HL-60 (cell line): Measurements from ENCODE around the gene LDB3.

Experiments used
- DNase-seq, 2 experiments: peaks; one replicate each; pipeline ENCODE4 v3.0.0-alpha.2; 2010 to 2020; ENCODE audit warnings: low read depth in 1 of 2, low spot score in 1 of 2
- H3K27ac ChIP-seq: fragments of 250-450 bp; sonication (Bioruptor Pico); replicated peaks from 2 replicates; pipeline ENCODE4 v1.5.1; 2020; ENCODE audit warnings: mild to moderate bottlenecking, moderate library complexity
- H3K27me3 ChIP-seq: fragments of 250-450 bp; sonication (Bioruptor Pico); 2 replicates; pipeline ENCODE4 v1.5.1; 2021; ENCODE audit warnings: mild to moderate bottlenecking, moderate library complexity; ENCODE audit not compliant: insufficient read depth, poor library complexity, severe bottlenecking
- H3K4me3 ChIP-seq: replicated peaks from 2 replicates; pipeline ENCODE4 v1.5.1; 2011; ENCODE audit warnings: mild to moderate bottlenecking, control low read depth, low read length; ENCODE audit not compliant: insufficient read depth
- CTCF ChIP-seq: IDR thresholded peaks from one replicate; pipeline ENCODE4 v1.5.1; 2011; ENCODE audit warnings: low read length, control low read depth, inconsistent platforms; ENCODE audit not compliant: insufficient read depth
- GABPA ChIP-seq: IDR thresholded peaks from 2 replicates; pipeline ENCODE4 v1.6.1; 2012; ENCODE audit warnings: low read depth
- POLR2AphosphoS5 ChIP-seq: IDR thresholded peaks from 2 replicates; pipeline ENCODE4 v1.6.1; 2012; ENCODE audit warnings: low read depth
- REST ChIP-seq: IDR thresholded peaks from 2 replicates; pipeline ENCODE4 v1.6.1; 2012; ENCODE audit warnings: low read depth; ENCODE audit not compliant: insufficient replicate concordance
- SPI1 ChIP-seq: IDR thresholded peaks from 2 replicates; pipeline ENCODE4 v1.6.1; 2012; ENCODE audit warnings: low read depth, mild to moderate bottlenecking, borderline replicate concordance

Gene LDB3

GRCh38 chr10:86636311-86636710 lies 32.0 kb upstream of the LDB3 start:
- TF ChIP-seq SPI1 (no peak), GABPA (no peak), CTCF (no peak), POLR2AphosphoS5 (no peak), REST (no peak)
- no peak for DNase-seq
- H3K4me3 ChIP-seq: no peak overlapping the region
- H3K27me3 ChIP-seq: peaks cover 3% of the 10 kb centered on the region
- no peak overlapping the region for H3K27ac ChIP-seq

- DNase-seq: no peak
- Histone ChIP-seq H3K27ac (no peak overlapping the region), H3K4me3 (no peak overlapping the region), H3K27me3 (no peaks in the 10 kb centered on the region)
- TF ChIP-seq REST: no peak
- TF ChIP-seq GABPA: no peak
- no peak for TF ChIP-seq SPI1
Observed at GRCh38 chr10:86642021-86642420, 26.3 kb upstream of the LDB3 start.

GRCh38 chr10:86642499-86642898 lies 25.8 kb upstream of the LDB3 start:
- no peaks in the 10 kb centered on the region for H3K27me3 ChIP-seq
- DNase-seq: no peak
- H3K4me3 ChIP-seq: no peak overlapping the region
- H3K27ac ChIP-seq: no peak overlapping the region
- TF ChIP-seq POLR2AphosphoS5: no peak
- no peak for TF ChIP-seq SPI1
- no peak for TF ChIP-seq REST
- no peak for TF ChIP-seq GABPA
- TF ChIP-seq CTCF: no peak

GRCh38 chr10:86644152-86644793 lies 24.0 kb upstream of the LDB3 start:
- Histone ChIP-seq H3K27me3 (no peaks in the 10 kb centered on the region), H3K27ac (no peak overlapping the region), H3K4me3 (no peak overlapping the region)
- no peak for DNase-seq
- TF ChIP-seq CTCF (no peak), SPI1 (no peak), POLR2AphosphoS5 (no peak), REST (no peak), GABPA (no peak)
